NCI-H345 (cell line): Measurements from ENCODE around the gene DEFB126.
"Not testable (repeated sequence)": the region's sequence is repeated elsewhere in the genome, so short reads cannot be mapped to it uniquely, and the experiment has no call there.

Experiments used
- DNase-seq: peaks from one replicate; lab custom pipeline; 2025; lab: John Stamatoyannopoulos, UW

DEFB126 gene, protein sequence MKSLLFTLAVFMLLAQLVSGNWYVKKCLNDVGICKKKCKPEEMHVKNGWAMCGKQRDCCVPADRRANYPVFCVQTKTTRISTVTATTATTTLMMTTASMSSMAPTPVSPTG

DNA sequence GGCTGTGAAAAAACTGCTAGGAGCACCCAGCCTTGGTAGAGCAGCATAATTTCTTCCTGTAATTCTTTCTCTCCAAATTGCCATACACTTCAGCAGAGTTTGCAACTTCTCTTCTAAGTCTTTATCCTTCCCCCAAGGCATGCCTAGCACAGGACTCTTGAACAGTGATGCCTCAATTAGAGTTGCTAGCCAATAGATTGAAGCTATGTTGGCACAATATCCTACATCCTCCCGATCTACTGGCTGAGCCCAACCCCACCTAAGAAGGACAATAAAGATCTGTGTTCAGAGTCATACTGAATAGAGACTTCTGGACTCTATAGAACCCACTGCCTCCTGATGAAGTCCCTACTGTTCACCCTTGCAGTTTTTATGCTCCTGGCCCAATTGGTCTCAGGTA, at the start of gene DEFB126:
DEFB126 (plus strand) TSS at position 301 of the 400 bp plus-strand sequence; CDS start at position 340, 39 bp downstream.
- no peak for DNase-seq

DNA sequence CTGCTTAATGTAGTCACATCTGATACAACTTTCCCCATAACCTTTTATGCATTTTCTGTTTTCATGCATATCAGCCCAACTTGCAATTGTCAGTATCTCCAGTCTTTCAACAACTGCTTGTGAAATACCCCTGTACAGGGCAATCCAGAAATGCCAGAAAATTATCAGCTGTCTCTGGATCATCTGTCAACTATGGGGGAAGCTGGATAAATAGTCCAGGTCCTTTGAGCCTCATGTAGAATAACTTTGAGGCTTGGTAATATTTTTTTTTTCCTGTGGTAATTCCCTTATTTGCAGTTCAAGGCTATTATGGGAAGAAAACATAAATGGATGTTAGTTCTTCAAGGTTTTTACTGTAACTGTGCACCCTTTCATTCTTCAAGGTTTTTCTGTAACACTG, 48.7 kb upstream of the DEFB126 start:
- DNase-seq = no peak

DNA sequence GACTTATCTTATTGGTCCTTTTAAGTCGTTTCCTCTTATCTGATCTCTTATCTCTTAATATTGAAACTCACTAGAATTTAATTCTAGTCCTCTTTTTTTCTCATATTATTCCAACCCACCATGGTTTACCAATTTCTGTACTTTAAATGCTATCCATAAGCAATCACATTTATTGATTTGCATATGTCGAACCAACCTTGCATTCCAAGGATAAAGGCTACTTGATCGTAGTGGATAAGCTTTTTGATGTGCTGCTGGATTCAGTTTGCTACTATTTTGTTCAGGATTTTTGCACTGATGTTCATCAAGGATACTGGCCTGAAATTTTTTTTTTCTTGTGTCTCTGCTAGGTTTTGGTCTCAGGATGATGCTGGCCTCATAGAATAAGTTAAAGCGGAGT, 47.2 kb upstream of the DEFB126 start:
- no peak for DNase-seq

DNA sequence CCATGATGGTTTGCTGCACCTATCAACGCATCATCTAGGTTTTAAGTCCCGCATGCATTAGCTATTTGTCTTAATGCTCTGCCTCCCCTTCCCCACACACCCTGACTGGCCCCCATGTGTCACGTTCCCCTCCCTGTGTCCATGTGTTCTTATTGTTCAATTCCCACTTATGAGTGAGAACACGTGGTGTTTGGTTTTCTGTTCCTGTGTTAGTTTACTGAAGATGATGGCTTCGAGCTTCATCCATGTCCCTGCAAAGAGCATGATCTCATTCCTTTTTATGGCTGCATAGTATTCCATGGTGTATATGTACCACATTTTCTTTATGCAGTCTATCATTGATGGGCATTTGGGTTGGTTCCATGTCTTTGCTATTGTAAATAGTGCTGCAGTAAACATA, 44.7 kb upstream of the DEFB126 start:
- not testable (repeated sequence) for DNase-seq

DNA sequence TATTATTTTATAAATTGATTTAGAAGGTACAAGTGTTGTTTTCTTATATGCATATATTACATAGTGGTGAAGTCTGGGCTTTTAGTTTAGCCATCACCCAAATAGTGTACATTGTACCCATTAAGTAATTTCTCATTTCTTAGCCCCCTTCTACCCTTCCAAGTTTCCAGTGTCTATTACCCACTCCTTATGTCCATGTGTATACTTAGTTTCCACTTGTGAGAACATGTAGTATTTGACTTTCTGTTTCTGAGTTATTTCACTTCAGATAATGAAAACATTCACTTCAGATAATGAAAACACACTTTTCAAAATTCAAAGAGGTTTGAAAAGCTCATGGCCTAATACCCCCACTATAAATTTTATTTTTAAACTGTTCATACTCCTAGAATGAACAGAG, 40.4 kb upstream of the DEFB126 start:
- DNase-seq = no peak

DNA sequence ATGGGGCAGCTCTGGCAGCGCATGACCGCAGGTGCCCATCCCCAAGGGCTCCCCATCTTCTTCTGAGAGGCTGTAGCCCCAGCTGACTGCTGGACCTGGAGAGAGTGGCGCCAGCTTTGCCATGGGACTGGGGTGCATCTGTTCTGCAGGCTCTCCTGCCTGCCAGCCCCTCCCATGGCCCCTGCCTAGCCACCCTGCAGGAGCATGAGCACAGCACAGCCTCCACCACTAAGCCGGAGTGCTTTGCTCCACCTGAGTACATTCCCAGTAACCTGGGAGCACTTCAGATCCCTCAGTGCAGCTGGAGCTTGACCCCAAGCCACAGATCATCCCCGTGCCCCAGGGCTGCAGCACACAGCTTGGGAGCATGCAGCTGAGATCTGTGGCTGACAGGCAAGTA, 38.9 kb upstream of the DEFB126 start:
- no peak for DNase-seq

DNA sequence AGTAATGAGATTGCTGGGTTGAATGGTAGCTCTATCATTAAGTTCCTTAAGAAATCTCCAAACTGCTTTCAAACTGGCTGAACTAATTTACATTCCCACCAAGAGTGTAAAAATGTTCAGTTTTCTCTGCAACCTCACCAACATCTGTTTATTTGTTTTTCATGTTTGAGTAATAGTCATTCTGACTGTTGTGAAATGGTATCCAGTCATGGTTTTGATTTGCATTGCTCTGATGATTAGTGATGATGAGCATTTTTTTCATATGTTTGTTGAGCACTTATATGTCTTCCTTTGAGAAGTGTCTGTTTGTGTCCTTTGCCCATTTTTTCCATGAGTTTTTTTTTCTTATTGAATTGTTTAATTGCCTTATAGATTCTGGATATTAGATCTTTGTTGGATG, 30.0 kb upstream of the DEFB126 start:
- no peak for DNase-seq

DNA sequence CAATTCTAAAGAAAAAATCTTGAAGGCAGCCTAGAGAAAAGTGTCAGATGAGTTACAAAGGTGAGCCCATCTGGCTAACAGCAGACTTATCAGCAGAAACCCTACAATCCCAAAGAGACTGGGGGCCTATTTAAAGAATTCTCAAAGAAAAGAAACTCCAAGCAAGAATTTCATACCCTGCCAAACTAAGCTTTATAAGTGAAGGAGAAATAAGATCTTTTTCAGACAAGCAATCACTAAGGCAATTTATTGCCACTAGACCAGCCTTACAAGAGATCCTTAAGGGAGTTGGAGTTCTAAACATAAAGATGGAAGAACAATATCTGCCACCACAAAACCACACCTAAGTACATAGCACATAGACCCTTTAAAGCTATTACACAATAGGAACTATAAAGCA, 24.9 kb upstream of the DEFB126 start:
- DNase-seq = no peak

DNA sequence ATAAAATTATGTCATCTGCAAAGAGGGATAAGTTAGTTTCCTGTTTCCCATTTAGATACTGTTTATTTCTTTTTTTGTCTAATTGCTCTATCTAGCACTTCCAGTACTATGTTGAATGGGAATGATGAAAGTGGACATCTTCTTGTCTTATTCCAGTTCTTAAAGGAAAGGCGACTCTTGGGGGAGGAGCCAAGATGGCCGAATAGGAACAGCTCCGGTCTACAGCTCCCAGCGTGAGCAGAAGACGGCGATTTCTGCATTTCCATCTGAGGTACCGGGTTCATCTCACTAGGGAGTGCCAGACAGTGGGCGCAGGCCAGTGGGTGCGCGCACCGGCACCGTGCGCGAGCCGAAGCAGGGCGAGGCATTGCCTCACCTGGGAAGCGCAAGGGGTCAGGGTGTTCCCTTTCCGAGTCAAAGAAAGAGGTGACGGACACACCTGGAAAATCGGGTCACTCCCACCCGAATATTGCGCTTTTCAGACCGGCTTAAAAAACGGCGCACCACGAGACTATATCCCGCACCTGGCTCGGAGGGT, 12.5 kb upstream of the DEFB126 start:
- DNase-seq = not testable (repeated sequence)

DNA sequence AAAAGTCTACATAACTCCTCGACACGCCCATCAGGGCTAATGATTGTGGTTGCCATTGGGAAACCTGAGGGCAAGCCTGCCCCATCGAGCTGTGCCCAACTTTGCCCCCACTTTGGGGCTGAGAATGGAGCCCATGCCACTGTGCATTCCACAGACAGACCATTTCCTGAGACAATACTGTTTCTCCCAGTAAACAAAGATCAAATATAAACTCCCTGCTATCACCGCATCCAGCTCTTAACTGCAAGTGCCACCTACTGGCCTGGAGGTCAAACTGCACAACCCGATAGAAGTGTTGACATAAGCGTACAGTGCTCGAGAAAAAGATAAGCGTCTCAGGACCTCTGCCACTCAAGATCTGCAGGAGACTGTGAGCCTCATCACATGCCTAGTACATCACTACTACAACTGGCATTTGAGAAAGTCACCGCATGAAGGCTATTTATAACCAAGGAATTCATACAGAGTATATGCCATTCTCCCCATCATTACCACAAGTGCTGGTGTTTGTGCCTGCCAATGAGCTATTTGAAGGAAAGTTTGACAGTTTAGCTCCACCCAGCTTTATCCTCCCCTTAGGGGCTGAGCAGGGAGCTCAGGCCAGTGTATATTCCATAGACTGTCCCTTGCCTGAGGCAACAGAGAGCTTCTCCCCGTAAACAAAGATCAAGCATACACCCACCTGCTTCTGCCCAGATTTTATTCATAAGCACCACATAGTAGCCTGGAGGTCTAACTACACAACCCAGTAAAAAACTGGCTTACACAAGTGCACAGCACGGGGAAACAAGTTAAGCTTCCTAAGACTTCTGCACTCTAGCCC, 4.5 kb upstream of the DEFB126 start:
- DNase-seq = no peak

DNA sequence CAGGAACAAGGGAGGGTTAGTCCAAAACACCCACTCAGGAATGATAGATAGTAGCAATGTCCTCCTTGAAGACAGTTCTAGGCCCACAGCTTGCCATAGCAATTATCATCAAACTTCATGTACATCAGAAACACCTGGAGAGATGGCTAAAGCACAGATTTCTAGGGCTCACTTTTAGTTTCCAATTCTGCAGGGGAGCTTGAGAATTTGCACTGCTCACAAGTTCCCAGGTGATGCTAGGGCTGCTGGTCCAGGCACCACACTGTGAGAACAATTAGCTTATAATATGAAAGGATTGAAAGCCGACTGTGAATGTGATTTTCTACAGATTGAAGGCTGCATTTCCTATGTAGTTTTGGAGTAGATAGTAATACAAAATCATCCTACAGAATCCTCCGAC, 3.5 kb downstream of the DEFB126 start:
- DNase-seq = no peak

DNA sequence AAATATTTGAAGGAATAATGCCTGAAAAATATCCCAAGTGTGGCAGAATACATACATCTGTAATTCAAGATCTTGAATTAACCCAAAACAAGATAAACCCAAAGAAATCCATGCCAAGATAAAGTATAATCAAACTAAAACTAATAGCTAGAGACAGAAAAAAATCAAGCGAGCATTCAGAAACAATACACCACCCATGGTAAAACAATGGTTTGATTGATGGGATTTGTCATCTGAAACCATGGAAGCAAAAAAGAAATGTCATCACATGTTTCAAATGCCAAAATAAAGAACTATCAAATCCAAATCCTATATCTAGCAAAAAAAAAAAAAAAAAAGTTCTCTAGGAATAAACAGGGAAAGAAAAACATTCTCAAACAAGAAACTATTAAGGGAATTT, 9.7 kb downstream of the DEFB126 start:
- no peak for DNase-seq

DNA sequence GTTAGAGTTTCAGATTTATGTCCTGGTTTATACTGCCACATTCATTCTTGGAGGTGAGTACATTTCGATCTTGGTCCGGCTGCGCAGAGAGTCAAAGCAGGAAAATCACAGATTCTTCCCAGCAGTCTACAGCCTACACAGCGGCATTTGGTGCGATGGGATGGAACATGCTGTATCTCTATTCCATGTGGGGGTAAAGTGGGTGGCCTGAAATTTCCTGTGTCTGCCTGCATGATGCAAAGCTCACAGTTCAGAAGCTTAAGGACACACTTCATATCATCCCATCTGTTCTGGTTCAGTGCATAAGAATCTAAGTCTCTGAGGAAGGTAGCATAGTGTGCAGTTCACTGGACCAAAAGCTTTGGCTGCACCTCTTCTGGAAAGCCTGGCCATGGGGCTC, 14.8 kb downstream of the DEFB126 start, which contains the start of gene DEFB127:
DEFB127 (plus strand) TSS at position 301 of the 400 bp plus-strand sequence; CDS start at position 392, 91 bp downstream.
- DNase-seq = no peak

DNA sequence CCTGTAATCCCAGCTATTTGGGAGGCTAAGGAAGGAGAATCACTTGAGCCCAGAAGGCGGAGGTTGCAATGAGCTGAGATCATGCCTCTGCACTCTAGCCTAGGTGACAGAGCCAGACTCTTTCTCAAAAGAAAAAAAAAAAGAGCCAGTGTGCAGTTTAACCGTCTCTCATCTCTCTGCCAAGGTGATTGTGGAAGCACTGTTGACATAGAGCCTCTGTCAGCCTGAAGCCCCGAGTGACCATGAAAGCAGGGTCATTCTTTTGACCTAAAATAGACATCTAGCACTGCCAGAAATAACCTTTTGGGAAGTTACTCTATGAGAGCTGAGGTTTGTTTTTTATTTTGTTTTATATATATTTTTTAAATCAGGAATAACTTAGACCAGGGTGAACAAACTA, 22.2 kb downstream of the DEFB126 start:
- no peak for DNase-seq

DNA sequence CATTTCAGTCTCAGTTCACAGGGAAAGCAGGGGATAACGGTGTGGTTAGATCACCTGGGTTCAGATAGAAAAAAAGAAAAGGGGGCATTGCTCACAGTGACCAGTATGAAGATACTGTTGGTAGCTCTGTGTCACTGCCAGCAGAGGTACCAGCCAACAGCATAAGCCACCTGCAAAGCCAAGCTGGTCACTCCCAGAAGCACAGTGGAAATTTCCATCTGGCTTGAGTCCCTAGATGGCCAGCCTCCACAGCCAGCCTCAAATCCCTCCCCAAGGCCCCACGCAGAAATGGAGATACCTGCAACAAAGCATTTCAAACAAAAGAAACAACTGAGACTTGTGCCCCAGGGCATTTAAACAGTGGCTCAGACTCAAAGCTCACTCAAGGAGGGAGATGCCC, 26.5 kb downstream of the DEFB126 start:
- DNase-seq = no peak

DNA sequence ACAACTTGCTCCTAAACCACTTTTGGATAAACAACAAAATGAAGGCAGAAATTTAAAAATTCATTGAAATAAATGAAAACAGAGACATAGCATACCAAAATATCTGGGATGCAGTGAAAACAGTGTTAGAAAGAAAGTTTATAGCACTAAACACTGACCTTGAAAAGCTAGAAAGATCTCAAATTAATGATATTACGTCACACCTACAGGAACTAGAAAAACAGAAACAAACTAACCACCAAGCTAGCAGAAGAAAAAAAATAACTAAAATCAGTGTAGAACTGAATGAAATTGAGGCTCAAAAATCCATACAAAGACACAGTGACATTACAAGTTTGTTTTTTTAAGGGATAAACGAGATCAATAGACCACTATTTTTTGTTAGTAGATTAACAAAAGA, 41.9 kb downstream of the DEFB126 start:
- DNase-seq = no peak

DNA sequence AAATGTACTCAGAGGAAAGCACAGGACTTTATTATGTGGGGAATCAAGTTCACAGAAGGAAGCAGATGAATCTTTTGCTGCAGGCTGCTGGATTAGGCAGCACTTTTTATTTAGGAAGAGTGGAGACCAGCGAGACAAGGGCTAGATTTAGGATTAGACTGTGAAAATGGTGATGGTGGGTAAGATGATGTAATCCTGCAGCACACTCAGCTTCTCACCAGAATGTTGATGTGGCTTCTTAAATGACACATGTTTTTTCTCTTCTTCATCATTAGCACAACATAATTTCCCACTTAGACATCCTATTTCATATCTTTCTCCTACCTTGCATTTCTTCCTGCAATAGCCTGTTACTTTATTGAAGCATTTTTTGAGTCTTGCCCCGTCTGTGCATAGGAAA, 45.3 kb downstream of the DEFB126 start:
- DNase-seq = no peak

DNA sequence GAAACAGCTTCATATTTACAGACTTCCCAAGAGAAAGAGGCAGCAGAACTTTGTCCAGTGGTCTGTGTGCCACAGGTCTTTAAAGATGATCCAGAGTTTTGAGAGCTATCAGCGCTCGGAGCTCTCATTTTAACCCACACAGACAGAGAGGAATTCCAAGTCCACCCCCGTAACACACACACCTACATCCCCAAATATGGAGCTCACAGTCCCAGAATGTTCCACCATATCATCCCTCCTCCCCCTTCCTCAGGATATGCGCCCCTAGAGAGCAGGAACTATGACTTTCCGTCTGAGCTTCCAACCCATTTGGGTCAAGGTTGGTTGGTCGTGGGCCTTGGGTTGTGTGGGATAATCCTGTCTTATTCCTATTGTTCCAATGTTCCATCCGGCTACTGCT, 47.2 kb downstream of the DEFB126 start, which contains the start of gene DEFB128:
DEFB128 (minus strand) TSS at position 101 of the 400 bp plus-strand sequence; CDS start at position 13, 88 bp downstream.
- DNase-seq = no peak
